ENCODE measurements around the gene RHOU.

RHOU gene

GRCh38 chr1:228737601-228738041 lies 2.3 kb downstream of the RHOU start:
- DNase-seq (ENCODE audit: low read depth) = no peak

- no peak for DNase-seq (ENCODE audit: low read depth)
Measured at GRCh38 chr1:228739826-228740225, 4.5 kb downstream of the RHOU start.

- DNase-seq (ENCODE audit: low read depth) = no peak
Measured at GRCh38 chr1:228740543-228741317, 5.5 kb downstream of the RHOU start.

GRCh38 chr1:228742281-228742860 lies 7.1 kb downstream of the RHOU start:
- no peak for DNase-seq (ENCODE audit: low read depth)

- DNase-seq (ENCODE audit: low read depth) = no peak
Measured at GRCh38 chr1:228743405-228743804, 8.1 kb downstream of the RHOU start.

- DNase-seq (ENCODE audit: low read depth) = no peak
Measured at GRCh38 chr1:228744356-228744755, 9.1 kb downstream of the RHOU start.

- DNase-seq (ENCODE audit: low read depth) = no peak
Measured at GRCh38 chr1:228744918-228745317, 9.6 kb downstream of the RHOU start.

- DNase-seq (ENCODE audit: low read depth) = no peak
Measured at GRCh38 chr1:228745497-228745896, 10.2 kb downstream of the RHOU start.

GRCh38 chr1:228747301-228747935 lies 12.1 kb downstream of the RHOU start:
- no peak for DNase-seq (ENCODE audit: low read depth)

- no peak for DNase-seq (ENCODE audit: low read depth)
Measured at GRCh38 chr1:228748029-228748428, 12.8 kb downstream of the RHOU start.

- no peak for DNase-seq (ENCODE audit: low read depth)
Measured at GRCh38 chr1:228748431-228748830, 13.2 kb downstream of the RHOU start.

- DNase-seq (ENCODE audit: low read depth) = no peak
Measured at GRCh38 chr1:228749765-228750164, 14.5 kb downstream of the RHOU start.

- no peak for DNase-seq (ENCODE audit: low read depth)
Measured at GRCh38 chr1:228750915-228751314, 15.6 kb downstream of the RHOU start.

GRCh38 chr1:228751360-228752098 lies 16.2 kb downstream of the RHOU start:
- no peak for DNase-seq (ENCODE audit: low read depth)

- DNase-seq (ENCODE audit: low read depth) = no peak
Measured at GRCh38 chr1:228752258-228752657, 17.0 kb downstream of the RHOU start.

- no peak for DNase-seq (ENCODE audit: low read depth)
Measured at GRCh38 chr1:228752675-228753265, 17.5 kb downstream of the RHOU start.

- DNase-seq (ENCODE audit: low read depth) = no peak
Measured at GRCh38 chr1:228753287-228753686, 18.0 kb downstream of the RHOU start.

- DNase-seq (ENCODE audit: low read depth) = no peak
Measured at GRCh38 chr1:228753786-228754360, 18.6 kb downstream of the RHOU start.

GRCh38 chr1:228754646-228755268 lies 19.5 kb downstream of the RHOU start:
- no peak for DNase-seq (ENCODE audit: low read depth)

- no peak for DNase-seq (ENCODE audit: low read depth)
Measured at GRCh38 chr1:228755800-228756199, 20.5 kb downstream of the RHOU start.

GRCh38 chr1:228756457-228756856 lies 21.2 kb downstream of the RHOU start:
- no peak for DNase-seq (ENCODE audit: low read depth)

Measured in activated gamma-delta T cell treated with anti-CD3 and anti-CD28 coated beads, Interleukin-2, amount 50 U/mL, for 16 hours (primary cell).